Activated naive CD4-positive, alpha-beta T cell treated with anti-CD3 and anti-CD28 coated beads, Interleukin-2, amount 50 U/mL, for 72 hours (primary cell): ENCODE data around the gene MTERF1. TPM values are rescaled to one million over a fixed set of nuclear protein-coding genes. Genes with fewer than 3 reads are reported as not detected.
A peak's percentile ranks its signal among the peaks of the same experiment; 100 is the strongest.
"Not testable (repeated sequence)": the region's sequence is repeated elsewhere in the genome, so short reads cannot be mapped to it uniquely, and the experiment has no call there.

Source experiments
- ATAC-seq, 2 donors: fragments of 150-1000 bp; cut with Tn5 transposase; 2 replicates each; pipeline ENCODE4 v1.10.0; 2021; ENCODE audit warnings: mild to moderate bottlenecking in 2 of 2, moderate library complexity in 2 of 2
- DNase-seq, 2 donors: peaks; one replicate each; pipeline ENCODE4 v3.0.0; 2021 to 2022; ENCODE audit warnings: low spot score in 2 of 2
- H3K27ac Mint-ChIP-seq, 2 donors: one replicate each; pipeline ENCODE4 v1.8.0; 2022; ENCODE audit warnings: mild to moderate bottlenecking in 2 of 2, mixed read lengths in 2 of 2
- H3K36me3 Mint-ChIP-seq, 2 donors: one replicate each; pipeline ENCODE4 v1.8.0; 2022; ENCODE audit warnings: mixed read lengths in 2 of 2
- H3K9me3 Mint-ChIP-seq, 2 donors: one replicate each; pipeline ENCODE4 v1.8.0; 2022; ENCODE audit warnings: mixed read lengths in 2 of 2
- total RNA-seq, 2 donors: library from RNA; stranded (reverse); gene quantifications; one replicate each; pipeline ENCODE4 v1.2.3, GENCODE V29; 2022

The MTERF1 gene
- total RNA-seq, 2 donors from 2014 or later, result 18.3 to 23.2 TPM

DNA sequence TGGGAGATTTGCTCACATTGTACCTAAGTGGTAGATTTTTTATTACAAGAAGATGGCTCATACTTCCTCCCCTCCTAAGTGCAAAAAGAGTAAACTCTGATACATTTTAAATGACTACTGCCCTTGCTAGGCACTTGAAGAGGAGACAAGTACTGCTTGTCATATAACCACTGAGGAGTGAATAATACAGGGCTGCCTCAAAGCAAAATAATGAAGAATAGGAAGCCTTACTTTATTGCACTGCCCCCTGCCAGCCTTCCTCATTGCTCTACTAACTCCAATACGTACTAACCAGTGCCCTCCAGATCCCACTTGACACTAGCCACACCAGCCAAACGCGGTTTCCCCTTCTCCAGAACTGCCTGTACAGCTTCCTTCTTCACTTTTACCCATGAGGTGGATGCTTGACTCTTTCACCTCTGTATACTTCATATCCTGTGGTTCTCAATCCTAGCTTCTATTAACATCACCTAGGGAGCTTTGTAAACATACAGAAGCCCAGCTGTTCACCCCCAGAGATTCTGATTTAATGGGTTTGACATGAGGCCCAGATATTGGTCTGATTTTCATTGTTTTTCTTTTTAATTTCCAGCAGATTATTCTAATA lies 11.7 kb upstream of the MTERF1 start:
- no peak overlapping the region for H3K27ac Mint-ChIP-seq
- H3K36me3 Mint-ChIP-seq, result peaks cover 0 to 1% of the 10 kb centered on the region in 2 donors
- no peak for DNase-seq
- no peak for ATAC-seq
- H3K9me3 Mint-ChIP-seq, result no peaks in the 10 kb centered on the region

DNA sequence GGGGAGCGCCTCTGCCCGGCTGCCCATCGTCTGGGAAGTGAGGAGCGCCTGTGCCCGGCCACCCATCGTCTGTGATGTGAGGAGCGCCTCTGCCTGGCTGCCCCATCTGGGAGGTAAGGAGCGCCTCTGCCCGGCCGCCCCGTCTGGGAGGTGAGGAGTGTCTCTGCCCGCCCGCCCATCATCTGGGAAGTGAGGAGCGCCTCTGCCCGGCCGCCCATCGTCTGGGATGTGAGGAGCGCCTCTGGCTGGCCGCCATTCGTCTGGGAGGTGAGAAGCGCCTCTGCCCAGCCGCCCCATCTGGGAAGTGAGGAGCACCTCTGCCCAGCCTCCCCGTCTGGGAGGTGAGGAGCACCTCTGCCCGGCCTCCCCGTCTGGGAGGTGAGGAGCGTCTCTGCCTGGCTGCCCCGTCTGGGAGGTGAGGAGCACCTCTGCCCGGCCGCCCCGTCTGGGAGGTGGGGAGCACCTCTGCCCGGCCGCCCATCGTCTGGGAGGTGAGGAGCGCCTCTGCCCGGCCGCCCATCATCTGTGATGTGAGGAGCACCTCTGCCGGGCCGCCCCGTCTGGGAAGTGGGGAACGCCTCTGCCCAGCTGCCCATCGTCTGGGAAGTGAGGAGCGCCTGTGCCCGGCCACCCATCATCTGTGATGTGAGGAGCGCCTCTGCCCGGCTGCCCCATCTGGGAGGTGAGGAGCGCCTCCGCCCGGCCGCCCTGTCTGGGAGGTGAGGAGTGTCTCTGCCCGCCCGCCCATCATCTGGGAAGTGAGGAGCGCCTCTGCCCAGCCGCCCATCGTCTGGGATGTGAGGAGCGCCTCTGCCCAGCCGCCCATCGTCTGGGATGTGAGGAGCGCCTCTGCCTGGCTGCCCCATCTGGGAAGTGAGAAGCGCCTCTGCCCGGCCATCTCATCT lies 8.0 kb upstream of the MTERF1 start:
- H3K36me3 Mint-ChIP-seq, H3K27ac Mint-ChIP-seq, DNase-seq, ATAC-seq, H3K9me3 Mint-ChIP-seq: not testable (repeated sequence)

DNA sequence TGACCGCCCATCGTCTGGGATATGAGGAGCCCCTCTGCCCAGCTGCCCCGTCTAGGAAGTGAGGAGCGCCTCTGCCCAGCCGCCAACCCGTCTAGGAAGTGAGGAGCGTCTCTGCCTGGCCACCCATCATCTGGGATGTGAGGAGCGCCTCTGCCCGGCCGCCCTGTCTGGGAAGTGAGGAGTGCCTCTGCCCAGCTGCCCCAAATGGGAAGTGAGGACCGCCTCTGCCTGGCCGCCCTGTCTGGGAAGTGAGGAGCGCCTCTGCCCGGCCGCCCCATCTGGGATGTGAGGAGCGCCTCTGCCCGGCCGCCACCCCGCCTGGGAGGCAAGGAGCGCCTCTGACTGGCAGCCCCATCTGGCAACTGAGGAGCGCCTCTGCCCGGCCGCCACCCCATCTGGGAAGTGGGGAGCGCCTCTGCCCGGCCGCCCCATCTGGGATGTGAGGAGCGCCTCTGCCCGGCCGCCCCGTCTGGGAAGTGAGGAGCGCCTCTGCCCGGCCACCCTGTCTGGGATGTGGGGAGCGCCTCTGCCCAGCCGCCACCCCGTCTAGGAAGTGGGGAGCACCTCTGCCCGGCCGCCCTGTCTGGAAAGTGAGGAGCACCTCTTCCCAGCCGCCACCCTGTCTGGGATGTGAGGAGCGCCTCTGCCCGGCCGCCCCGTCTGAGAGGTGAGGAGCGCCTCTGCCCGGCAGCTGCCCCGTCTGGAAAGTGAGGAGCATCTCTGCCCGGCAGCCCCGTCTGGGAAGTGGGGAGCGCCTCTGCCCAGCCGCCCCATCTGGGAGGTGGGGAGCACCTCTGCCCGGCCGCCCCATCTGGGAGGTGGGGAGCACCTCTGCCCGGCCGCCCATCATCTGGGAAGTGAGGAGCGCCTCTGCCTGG lies 7.1 kb upstream of the MTERF1 start:
- H3K9me3 Mint-ChIP-seq, ATAC-seq, H3K36me3 Mint-ChIP-seq, DNase-seq, H3K27ac Mint-ChIP-seq: not testable (repeated sequence)

DNA sequence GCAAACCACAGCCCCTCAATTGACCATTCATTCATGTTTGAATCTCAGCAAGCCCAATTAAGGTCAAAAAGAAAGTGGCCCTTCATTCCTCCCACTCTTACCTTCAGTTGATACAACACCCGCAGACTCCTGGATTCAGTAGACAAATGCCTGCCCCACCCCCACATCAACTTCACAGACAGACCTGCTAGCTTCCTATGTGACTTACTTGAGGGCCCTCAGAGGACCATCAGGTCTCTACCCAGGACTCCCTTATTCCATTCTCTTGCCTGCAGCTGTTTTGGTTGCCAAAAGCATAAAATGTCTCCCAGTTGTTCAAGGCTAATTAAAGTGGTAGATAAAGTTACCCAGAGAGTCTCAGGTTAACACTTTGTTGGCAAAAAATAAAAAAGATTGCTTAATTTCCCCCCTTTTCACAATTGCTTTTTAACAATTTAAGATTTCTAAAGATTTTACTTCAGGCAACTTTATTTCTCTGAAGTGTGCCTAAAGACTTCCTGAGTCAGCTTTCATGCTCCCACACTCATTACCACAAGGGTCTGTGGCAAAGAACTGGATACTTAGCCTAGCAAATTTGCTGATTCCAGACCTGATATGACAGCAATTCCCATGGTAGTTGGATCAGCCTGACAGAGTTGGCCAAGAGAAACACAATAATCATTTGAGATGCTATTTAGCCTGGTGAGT lies 3.3 kb upstream of the MTERF1 start:
- H3K27ac Mint-ChIP-seq, result no peak overlapping the region
- no peaks in the 10 kb centered on the region for H3K9me3 Mint-ChIP-seq
- peaks cover 11 to 16% of the 10 kb centered on the region in 2 donors for H3K36me3 Mint-ChIP-seq
- no peak for ATAC-seq
- DNase-seq, result no peak

DNA sequence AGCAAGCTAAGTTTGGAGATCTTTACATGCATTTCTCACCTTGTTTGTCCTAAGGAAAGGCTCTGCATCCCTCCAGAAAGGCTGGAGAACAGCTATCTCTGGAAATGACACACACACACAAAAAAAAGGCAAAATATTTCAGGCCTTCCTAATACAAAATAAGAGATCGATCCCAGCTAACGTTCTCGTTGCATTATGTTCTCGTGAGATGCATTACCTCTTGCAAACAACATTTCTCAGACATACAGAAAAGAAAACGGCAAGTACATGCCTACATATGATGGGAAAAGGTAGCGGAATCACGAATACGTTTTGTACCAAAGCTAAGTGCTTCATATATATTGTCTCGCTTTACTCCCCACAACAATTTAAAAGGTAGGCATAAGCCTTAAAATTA lies 488 bp downstream of the MTERF1 start:
- no peaks in the 10 kb centered on the region for H3K9me3 Mint-ChIP-seq
- H3K36me3 Mint-ChIP-seq, result peaks cover 28 to 37% of the 10 kb centered on the region in 2 donors
- ATAC-seq, result no peak
- peak overlapping the region; percentile 87 to 95 for H3K27ac Mint-ChIP-seq
- no peak for DNase-seq

DNA sequence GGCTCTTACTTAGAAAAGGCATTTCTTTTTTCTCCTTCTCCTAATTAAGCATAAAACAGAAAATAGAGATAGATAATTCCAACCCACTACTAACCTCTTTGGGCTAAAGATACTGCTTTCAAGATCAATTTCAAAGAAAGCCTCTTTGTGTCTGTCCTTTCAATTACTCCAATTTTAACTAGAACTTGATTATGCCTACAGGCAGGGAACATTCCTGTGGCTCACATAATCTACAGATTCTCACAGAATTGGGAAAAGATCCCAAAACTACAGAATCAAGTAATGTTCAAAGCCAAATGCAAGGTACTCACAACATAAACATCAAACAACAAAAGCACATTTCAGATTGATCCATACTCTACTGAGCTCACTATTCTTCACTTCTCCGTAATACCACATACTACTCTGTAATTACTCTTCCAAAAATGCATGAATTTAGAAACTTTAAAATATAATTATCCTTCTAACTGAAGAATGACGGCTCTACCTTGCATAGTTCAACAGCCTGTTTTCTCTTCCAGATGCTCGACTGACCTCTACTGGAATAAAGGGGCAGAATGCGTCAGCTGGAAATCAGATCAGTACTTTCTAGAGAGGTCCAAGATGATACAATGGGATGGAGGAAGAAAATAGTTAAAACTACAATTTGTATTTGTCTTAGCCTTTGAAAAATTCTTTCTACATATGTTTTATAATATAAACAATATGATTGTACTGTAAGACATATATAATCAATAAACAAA lies 3.9 kb downstream of the MTERF1 start:
- Mint-ChIP-seq H3K27ac (no peak overlapping the region), H3K36me3 (peaks cover 28 to 44% of the 10 kb centered on the region in 2 donors), H3K9me3 (no peaks in the 10 kb centered on the region)
- ATAC-seq (no peak), DNase-seq (no peak)

DNA sequence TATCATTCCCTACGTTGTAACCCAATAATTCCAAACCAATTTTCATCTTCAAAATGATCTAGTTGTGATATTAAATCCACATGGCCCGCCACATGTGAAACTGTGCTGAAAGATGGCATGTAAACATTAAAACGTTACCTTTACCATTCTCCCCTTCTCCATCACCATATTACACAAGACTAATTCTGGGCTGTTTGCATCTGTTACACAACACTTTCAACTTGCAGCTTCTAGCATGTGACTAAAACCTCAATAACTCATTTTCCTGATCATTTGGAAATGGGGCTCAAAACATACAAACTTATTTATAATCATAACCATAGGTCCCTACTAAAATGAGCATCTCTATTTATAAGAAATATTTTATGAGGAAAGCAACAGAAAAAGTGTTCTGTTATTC lies 4.7 kb downstream of the MTERF1 start:
- peaks cover 28 to 44% of the 10 kb centered on the region in 2 donors for H3K36me3 Mint-ChIP-seq

DNA sequence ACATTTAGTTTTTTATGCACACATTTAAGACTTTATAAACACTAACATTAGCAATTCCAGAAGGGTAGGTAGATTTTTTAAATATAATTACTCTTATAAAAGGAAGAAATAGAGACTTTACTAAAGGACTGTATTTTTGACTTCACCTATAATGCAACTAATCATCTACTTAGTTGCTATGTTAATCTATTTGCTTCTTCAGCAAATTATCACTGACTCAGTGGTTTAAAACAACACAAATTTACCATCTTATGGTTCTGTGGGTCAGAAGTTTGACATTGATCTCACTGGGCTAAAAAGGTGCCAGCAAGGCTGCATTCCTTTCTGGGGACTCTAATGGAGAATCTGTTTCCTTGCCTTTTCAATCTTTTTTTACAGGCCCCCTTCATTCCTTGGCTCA lies 7.6 kb downstream of the MTERF1 start:
- H3K27ac Mint-ChIP-seq, result no peak overlapping the region
- H3K9me3 Mint-ChIP-seq, result no peaks in the 10 kb centered on the region
- H3K36me3 Mint-ChIP-seq, result peaks cover 17 to 31% of the 10 kb centered on the region in 2 donors
- no peak for DNase-seq
- no peak for ATAC-seq

More for the DNA sequence above, 4.7 kb downstream of the MTERF1 start:
- no peak for ATAC-seq
- no peak for DNase-seq
- Mint-ChIP-seq H3K9me3 (no peaks in the 10 kb centered on the region), H3K27ac (no peak overlapping the region)

DNA sequence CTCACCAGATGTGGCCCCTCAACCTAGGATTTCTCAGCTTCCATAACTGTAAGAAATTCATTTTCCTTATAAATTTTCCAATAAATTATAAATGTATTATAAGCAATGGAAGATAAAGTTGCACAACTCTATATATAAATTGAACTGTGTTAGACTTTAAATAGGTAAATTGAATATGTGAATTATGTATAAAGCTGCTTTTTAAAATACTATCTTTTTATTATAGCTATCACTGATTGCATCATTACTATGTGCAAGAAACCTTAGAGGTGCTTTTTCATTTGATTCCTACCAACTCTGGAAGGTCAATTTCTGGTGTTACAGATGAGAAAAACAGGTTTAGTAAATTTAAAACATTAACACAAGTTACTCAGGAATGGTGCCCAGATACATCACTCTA lies 8.4 kb downstream of the MTERF1 start:
- no peaks in the 10 kb centered on the region for H3K9me3 Mint-ChIP-seq
- peaks cover 10 to 24% of the 10 kb centered on the region in 2 donors for H3K36me3 Mint-ChIP-seq
- H3K27ac Mint-ChIP-seq, result no peak overlapping the region
- ATAC-seq (no peak), DNase-seq (no peak)

DNA sequence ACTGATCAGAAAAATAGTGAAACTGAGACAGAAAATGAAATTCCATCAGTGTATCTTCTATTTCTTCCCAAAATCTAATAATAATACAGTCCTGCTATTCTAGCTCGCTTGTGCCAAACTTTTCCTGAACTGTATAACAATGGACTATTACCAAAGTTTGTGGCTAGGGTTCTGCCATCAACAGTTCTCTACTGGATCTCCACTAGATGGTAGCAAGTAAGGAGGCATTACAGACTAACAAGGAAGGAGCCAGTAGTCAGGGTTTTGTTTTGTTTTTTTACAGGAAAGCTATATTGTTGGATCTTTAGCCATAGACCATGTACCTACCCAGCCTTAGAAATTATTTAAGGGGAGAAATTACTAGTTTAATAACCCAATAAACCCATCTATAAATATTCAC lies 10.8 kb downstream of the MTERF1 start:
- peaks cover 0 to 17% of the 10 kb centered on the region in 2 donors for H3K36me3 Mint-ChIP-seq
- H3K9me3 Mint-ChIP-seq, result peaks cover 0 to 2% of the 10 kb centered on the region in 2 donors
- H3K27ac Mint-ChIP-seq, result no peak overlapping the region
- no peak for DNase-seq
- ATAC-seq, result no peak

DNA sequence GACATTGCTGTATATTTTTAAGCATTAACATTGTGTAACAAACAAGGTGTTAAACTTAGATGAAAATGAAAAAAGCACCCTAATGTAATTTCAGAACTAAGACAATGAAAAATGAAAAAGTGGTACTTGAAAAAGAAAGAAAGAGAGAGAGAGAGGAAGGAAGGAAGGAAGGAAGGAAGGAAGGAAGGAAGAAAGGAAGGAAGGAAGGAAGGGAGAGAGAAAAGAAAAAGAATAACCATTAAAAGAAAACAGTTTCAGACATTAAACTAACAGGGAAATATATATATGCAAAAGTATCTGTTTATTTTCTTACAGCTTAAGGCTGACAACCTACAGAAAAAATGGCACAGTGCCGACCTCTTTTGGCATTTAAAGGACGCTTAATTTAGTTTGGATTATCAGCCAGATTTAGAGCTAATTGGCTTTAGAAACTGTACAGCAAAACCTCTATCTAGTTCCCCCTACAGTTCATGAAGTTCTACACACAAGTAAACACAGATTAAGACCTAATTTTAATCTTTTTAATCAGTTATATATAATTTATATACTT lies 13.8 kb downstream of the MTERF1 start:
- Mint-ChIP-seq H3K36me3 (peaks cover 0 to 20% of the 10 kb centered on the region in 2 donors), H3K27ac (no peak overlapping the region), H3K9me3 (peaks cover 0 to 4% of the 10 kb centered on the region in 2 donors)
- ATAC-seq, result no peak
- no peak for DNase-seq

DNA sequence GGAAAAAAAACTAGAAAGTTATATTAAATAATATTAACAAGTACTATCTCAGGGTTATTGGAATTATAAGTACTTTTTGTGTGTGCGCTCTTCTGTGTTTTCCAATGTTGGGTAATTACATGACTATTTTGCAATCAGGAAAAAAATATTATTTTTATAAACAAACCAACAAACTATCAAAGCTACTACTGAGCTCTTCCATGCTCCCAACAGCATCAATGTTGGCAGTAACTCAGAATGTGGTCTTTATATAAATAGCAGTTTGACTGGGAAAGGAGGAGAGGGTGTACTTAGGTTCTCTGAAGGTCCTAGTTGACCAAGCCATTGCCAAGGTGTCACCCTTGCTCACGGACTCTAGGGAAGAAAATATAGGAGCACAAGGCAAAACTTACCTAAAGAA lies 15.0 kb downstream of the MTERF1 start:
- Mint-ChIP-seq H3K9me3 (peaks cover 0 to 4% of the 10 kb centered on the region in 2 donors), H3K27ac (no peak overlapping the region), H3K36me3 (peaks cover 0 to 20% of the 10 kb centered on the region in 2 donors)
- no peak for ATAC-seq
- DNase-seq, result no peak

DNA sequence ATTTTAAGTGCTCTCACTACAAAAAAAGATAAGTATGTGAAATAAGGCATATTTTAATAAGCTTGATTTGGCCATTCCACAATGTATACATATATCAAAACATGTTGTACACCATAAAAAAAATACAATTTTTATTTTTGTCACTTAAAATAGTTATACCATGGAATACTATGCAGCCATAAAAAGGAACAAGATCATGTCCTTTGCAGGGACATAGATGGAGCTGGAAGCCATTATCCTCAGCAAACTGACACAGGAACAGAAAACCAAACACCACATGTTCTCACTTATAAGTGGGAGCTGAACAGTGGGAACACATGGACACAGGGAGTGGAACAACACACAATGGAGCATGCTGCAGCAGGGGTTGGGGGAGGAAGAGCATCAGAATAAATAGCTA lies 15.9 kb downstream of the MTERF1 start:
- not testable (repeated sequence) for DNase-seq, H3K9me3 Mint-ChIP-seq, ATAC-seq, H3K27ac Mint-ChIP-seq
- peaks cover 0 to 20% of the 10 kb centered on the region in 2 donors for H3K36me3 Mint-ChIP-seq

DNA sequence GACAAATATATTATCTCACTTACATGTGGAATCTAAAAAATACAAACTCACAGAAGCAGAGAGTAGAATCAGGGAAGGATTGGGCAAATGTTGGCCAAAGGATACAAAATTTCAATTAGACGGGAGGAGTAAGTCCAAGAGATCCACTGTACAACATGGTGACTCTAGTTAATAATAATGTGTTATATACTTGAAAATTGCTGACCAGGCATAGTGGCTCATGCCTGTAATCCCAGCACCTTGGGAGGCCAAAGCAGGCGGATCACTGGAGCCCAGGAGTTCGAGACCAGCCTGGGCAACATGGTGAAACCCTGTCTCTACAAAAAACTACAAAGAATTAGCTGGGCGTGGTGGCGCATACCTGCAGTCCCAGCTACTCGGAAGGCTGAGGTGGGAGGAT lies 16.4 kb downstream of the MTERF1 start:
- H3K36me3 Mint-ChIP-seq, result peaks cover 0 to 20% of the 10 kb centered on the region in 2 donors
- DNase-seq (no peak), ATAC-seq (no peak)
- H3K27ac Mint-ChIP-seq, result no peak overlapping the region
- peaks cover 0 to 4% of the 10 kb centered on the region in 2 donors for H3K9me3 Mint-ChIP-seq

DNA sequence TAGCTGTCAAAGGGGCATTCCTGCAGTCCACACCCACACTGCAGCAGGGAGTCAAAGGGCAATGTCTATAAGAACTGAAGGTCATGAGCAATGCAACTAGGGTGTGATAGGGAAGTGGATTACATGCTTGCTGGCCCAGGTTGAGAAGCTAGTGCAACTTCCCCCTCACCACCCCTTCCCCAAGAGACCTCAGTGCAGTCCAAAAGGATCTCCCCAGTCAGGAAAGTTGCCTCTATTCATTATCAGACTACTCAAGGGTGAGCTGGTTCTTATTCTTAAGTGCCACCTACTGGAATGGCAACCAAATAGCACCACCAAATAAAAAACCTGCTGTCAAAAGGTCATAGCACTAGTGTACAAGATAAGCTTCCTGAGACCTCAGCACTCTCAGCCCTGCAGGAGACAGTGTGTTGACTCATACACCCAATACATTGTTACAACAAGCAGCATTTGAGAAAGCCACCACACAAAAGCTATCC lies 28.2 kb downstream of the MTERF1 start:
- H3K36me3 Mint-ChIP-seq, result peaks cover 32 to 33% of the 10 kb centered on the region in 2 donors
- ATAC-seq (peak in 1 of 2 donors; percentile 28), DNase-seq (no peak)
- H3K27ac Mint-ChIP-seq, result no peak overlapping the region
- peaks cover 10 to 21% of the 10 kb centered on the region in 2 donors for H3K9me3 Mint-ChIP-seq
